SK-N-SH (cell line): ENCODE measurements around the gene INKA1. TPM values are rescaled to one million over a fixed set of nuclear protein-coding genes. Genes with fewer than 3 reads are reported as not detected.

Experiments
- CTCF ChIA-PET: fragments of 300-600, 350-600 bp; formaldehyde crosslinking; extraction: SDS; loops from one replicate; lab custom pipeline; 2021; lab: Yijun Ruan, JAX
- POLR2A ChIA-PET: fragments of 350-600 bp; sonication (Branson Sonifier 250); formaldehyde crosslinking; extraction: SDS; loops from one replicate; lab custom pipeline; 2020; ENCODE audit warnings: antibody characterized with exemption, inconsistent platforms; lab: Yijun Ruan, JAX
- DNase-seq: peaks from one replicate; pipeline ENCODE4 v3.0.0; 2012
- H2AFZ ChIP-seq: fragments of 200-600 bp; sonication (generic); 2 replicates; pipeline ENCODE4 v1.8.1; 2016; ENCODE audit warnings: antibody characterized with exemption, mild to moderate bottlenecking, low read depth
- H3F3A ChIP-seq: fragments of 200-600 bp; sonication (generic); replicated peaks from 2 replicates; pipeline ENCODE3; 2016; ENCODE audit warnings: antibody characterized with exemption, mild to moderate bottlenecking; ENCODE audit not compliant: insufficient read depth
- H3K27ac ChIP-seq, 2 experiments: fragments of 200-500 bp in 1 of 2; fragments of 200-600 bp in 1 of 2; sonication (Bioruptor generic) in 1 of 2; sonication (generic), shearing (Covaris generic) in 1 of 2; 2 replicates each; pipeline versions ENCODE4 v1.5.1 to v1.6.1; 2014 to 2016; ENCODE audit warnings: low read depth in 2 of 2, inconsistent platforms in 1 of 2, low read length in 1 of 2, mild to moderate bottlenecking in 1 of 2, mixed read lengths in 1 of 2
- H3K27me3 ChIP-seq: fragments of 200-600 bp; sonication (generic), shearing (Covaris generic); 2 replicates; pipeline ENCODE4 v1.6.1; 2016; ENCODE audit warnings: mixed run types; ENCODE audit not compliant: insufficient read depth
- H3K36me3 ChIP-seq, 2 experiments: fragments of 200-500 bp in 1 of 2; fragments of 200-600 bp in 1 of 2; sonication (Bioruptor generic) in 1 of 2; sonication (generic) in 1 of 2; replicated peaks in 1 of 2; 2 replicates each; pipeline versions ENCODE3 to v1.5.1; 2014 to 2016; ENCODE audit warnings: low read length in 1 of 2, mild to moderate bottlenecking in 1 of 2; ENCODE audit not compliant: insufficient read depth in 2 of 2, control insufficient read depth in 1 of 2
- H3K4me1 ChIP-seq, 2 experiments: fragments of 200-500 bp in 1 of 2; fragments of 200-600 bp in 1 of 2; sonication (Bioruptor generic) in 1 of 2; sonication (generic), shearing (Covaris generic) in 1 of 2; 2 replicates each; pipeline versions ENCODE4 v1.5.1 to v1.6.1; 2014 to 2016; ENCODE audit warnings: low read depth in 1 of 2, low read length in 1 of 2, mixed run types in 1 of 2; ENCODE audit not compliant: insufficient read depth in 2 of 2, control insufficient read depth in 1 of 2
- H3K4me2 ChIP-seq: fragments of 200-600 bp; sonication (generic), shearing (Covaris generic); 2 replicates; pipeline ENCODE4 v1.6.1; 2017; ENCODE audit warnings: mixed run types
- H3K4me3 ChIP-seq, 2 experiments: fragments of 200-500 bp in 1 of 2; fragments of 200-600 bp in 1 of 2; sonication (Bioruptor generic) in 1 of 2; sonication (generic), shearing (Covaris generic) in 1 of 2; 2 replicates each; pipeline versions ENCODE4 v1.5.1 to v1.8.1; 2014 to 2016; ENCODE audit warnings: low read depth in 2 of 2, inconsistent platforms in 1 of 2, low read length in 1 of 2, mild to moderate bottlenecking in 1 of 2, mixed read lengths in 1 of 2, moderate library complexity in 1 of 2
- H3K79me2 ChIP-seq: fragments of 200-600 bp; sonication (generic); 2 replicates; pipeline ENCODE4 v1.8.1; 2017; ENCODE audit warnings: mild to moderate bottlenecking; ENCODE audit not compliant: insufficient read depth
- H3K9ac ChIP-seq: fragments of 200-600 bp; sonication (generic); 2 replicates; pipeline ENCODE4 v1.6.1; 2017; ENCODE audit warnings: mixed run types
- H3K9me2 ChIP-seq: fragments of 200-600 bp; sonication (generic); 2 replicates; pipeline ENCODE4 v1.6.1; 2017; ENCODE audit warnings: mixed run types
- H3K9me3 ChIP-seq: fragments of 200-600 bp; sonication (generic); 2 replicates; pipeline ENCODE4 v1.6.1; 2017; ENCODE audit warnings: mixed run types, mild to moderate bottlenecking, moderate library complexity
- H4K20me1 ChIP-seq: fragments of 200-600 bp; sonication (generic); 2 replicates; pipeline ENCODE4 v1.6.1; 2017; ENCODE audit warnings: mild to moderate bottlenecking, mixed run types; ENCODE audit not compliant: insufficient read depth
- CHD2 ChIP-seq: fragments of 150-350 bp; IDR thresholded peaks from 2 replicates; pipeline ENCODE4 v1.6.1; 2018; ENCODE audit warnings: low read length; ENCODE audit not compliant: partially characterized antibody
- ELF1 ChIP-seq: IDR thresholded peaks from 2 replicates; pipeline ENCODE4 v1.4.0; 2012
- EZH2phosphoT487 ChIP-seq: fragments of 200-600 bp; sonication (generic); IDR thresholded peaks from 2 replicates; pipeline ENCODE4 v1.6.1; 2017; ENCODE audit warnings: low read depth, mixed run types, mild to moderate bottlenecking, antibody characterized with exemption, moderate library complexity, borderline replicate concordance
- FOXM1 ChIP-seq: IDR thresholded peaks from 2 replicates; pipeline ENCODE4 v1.4.0; 2012; ENCODE audit warnings: low read depth, mild to moderate bottlenecking
- GATA2 ChIP-seq: sonication (generic); formaldehyde crosslinking; IDR thresholded peaks from 2 replicates; pipeline ENCODE4 v1.5.0; 2020; ENCODE audit warnings: mild to moderate bottlenecking, missing genetic modification reagents
- NRF1 ChIP-seq: IDR thresholded peaks from 2 replicates; pipeline ENCODE4 v1.6.1; 2012; ENCODE audit warnings: low read depth, mild to moderate bottlenecking, low read length
- RFX5 ChIP-seq: IDR thresholded peaks from 2 replicates; pipeline ENCODE4 v1.6.1; 2012; ENCODE audit warnings: mild to moderate bottlenecking, improper control_type of control experiment, low read length
- SIN3A ChIP-seq: IDR thresholded peaks from 2 replicates; pipeline ENCODE4 v1.6.1; 2012; ENCODE audit warnings: low read depth, mild to moderate bottlenecking, low read length, moderate library complexity, borderline replicate concordance
- SMC3 ChIP-seq: IDR thresholded peaks from 2 replicates; pipeline ENCODE4 v1.6.1; 2012; ENCODE audit warnings: low read depth, low read length, improper control_type of control experiment
- WGBS: methylation state at CpG from one replicate; pipeline ENCODE4 v1.1.6; 2017; ENCODE audit warnings: low lambda C conversion rate; 5-methylcytosine and 5-hydroxymethylcytosine counted together
- polyA plus RNA-seq, 3 experiments: library from polyadenylated mRNA; depleted of rRNA; stranded (reverse); fragments of >200 nt; gene quantifications; 2 replicates each; pipeline ENCODE4 v1.2.3, GENCODE V29; 2012
- TF ChIP-seq, protein P1 (sequence below): fragments of 150-350 bp; IDR thresholded peaks from 2 replicates; pipeline ENCODE4 v1.6.1; 2016; ENCODE audit warnings: mild to moderate bottlenecking, low read depth, low read length
- TF ChIP-seq, protein P2 (sequence below): fragments of 200-600 bp; sonication (generic); IDR thresholded peaks from 2 replicates; pipeline ENCODE4 v1.6.1; 2017; ENCODE audit warnings: antibody characterized with exemption, mild to moderate bottlenecking, moderate library complexity
- TF ChIP-seq, protein P3 (sequence below): IDR thresholded peaks from 2 replicates; pipeline ENCODE4 v1.4.0; 2012; ENCODE audit warnings: low read depth, borderline replicate concordance
- TF ChIP-seq, protein P4 (sequence below): IDR thresholded peaks from 2 replicates; pipeline ENCODE4 v1.4.0; 2012; ENCODE audit warnings: low read depth, borderline replicate concordance

The INKA1 gene
- polyA plus RNA-seq, 1 of the 3 experiments (the other 2 are of a cell fraction): 3.4 TPM

DNA sequence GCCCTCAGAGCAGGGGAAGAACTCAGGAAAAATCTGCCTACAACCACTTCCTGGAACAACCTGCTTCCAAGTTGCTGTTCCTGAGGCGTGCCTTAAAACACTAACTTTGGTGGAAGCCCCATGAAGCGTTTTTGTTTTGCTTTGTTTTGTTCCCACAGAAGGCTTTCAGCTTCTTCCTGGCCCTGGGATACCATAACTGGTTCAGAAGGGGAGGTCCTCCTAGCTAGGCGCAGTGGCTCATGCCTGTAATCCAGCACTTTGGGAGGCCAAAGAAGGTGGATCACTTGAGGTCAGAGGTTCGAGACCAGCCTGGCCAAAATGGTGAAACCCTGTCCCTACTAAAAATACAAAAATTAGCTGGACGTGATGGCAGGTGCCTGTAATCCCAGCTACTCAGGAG lies 15.5 kb upstream of the INKA1 start:
- Histone ChIP-seq H2AFZ (peak overlapping the region; percentile 91; the same call in 1 of the 2 replicates), H3F3A (no peaks in the 10 kb centered on the region), H3K4me2 (no peak overlapping the region), H4K20me1 (no peaks in the 10 kb centered on the region), H3K79me2 (peaks cover 38% of the 10 kb centered on the region), H3K4me3 (no peak overlapping the region; a peak in 1 of 4 replicates), H3K4me1 (peaks cover 5 to 6% of the 10 kb centered on the region in 2 experiments; a peak in 1 of 4 replicates), H3K27me3 (no peaks in the 10 kb centered on the region), H3K27ac (no peak overlapping the region), H3K36me3 (peaks cover 0 to 16% of the 10 kb centered on the region in 2 experiments), H3K9me2 (no peaks in the 10 kb centered on the region), H3K9ac (no peak overlapping the region), H3K9me3 (no peaks in the 10 kb centered on the region)
- ChIA-PET CTCF (interaction anchor here (0.7 to 3.3 kb wide), 2 partner anchors 15 to 52 kb away, joined by 3 to 23 read pairs; partner anchors contain the start of gene INKA1), POLR2A (no interaction called here)
- DNase-seq: no peak
- TF ChIP-seq, protein P1, sequence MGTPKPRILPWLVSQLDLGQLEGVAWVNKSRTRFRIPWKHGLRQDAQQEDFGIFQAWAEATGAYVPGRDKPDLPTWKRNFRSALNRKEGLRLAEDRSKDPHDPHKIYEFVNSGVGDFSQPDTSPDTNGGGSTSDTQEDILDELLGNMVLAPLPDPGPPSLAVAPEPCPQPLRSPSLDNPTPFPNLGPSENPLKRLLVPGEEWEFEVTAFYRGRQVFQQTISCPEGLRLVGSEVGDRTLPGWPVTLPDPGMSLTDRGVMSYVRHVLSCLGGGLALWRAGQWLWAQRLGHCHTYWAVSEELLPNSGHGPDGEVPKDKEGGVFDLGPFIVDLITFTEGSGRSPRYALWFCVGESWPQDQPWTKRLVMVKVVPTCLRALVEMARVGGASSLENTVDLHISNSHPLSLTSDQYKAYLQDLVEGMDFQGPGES: no peak
- no peak for TF ChIP-seq RFX5
- TF ChIP-seq GATA2 (CRISPR knock-in tag): no peak
- no peak for TF ChIP-seq FOXM1
- no peak for TF ChIP-seq EZH2phosphoT487
- no peak for TF ChIP-seq CHD2
- 89% methylated on average over 5 of the region's 5 CpGs for WGBS

DNA sequence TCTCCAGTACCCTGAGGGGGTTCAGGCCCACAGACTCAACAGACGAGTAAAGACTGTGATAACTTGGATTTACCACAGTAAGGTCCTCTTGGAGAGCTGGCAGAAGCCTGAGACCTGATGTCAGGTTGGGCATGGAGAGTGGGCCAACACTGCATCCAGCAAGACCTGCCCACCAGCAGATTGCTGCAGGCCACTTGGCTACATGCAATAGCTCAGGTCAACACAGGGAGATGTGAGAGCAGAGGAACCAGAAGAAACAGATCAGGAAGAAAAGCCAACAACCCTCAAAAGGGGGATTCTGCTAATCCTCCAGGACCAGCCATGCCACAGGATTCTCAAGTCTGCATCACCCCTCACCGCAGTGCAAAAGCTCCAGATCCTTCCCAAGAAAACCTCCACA lies 15.0 kb upstream of the INKA1 start:
- no peaks in the 10 kb centered on the region for H3K27me3 ChIP-seq
- DNase-seq: no peak
- H3K9ac ChIP-seq: no peak overlapping the region
- H3K9me3 ChIP-seq: no peaks in the 10 kb centered on the region
- no peaks in the 10 kb centered on the region for H3F3A ChIP-seq
- no peaks in the 10 kb centered on the region for H4K20me1 ChIP-seq
- peaks cover 5 to 6% of the 10 kb centered on the region in 2 experiments; a peak in 1 of 4 replicates for H3K4me1 ChIP-seq
- H3K27ac ChIP-seq: no peak overlapping the region
- no peak overlapping the region for H3K4me2 ChIP-seq
- peaks cover 0 to 16% of the 10 kb centered on the region in 2 experiments for H3K36me3 ChIP-seq
- no peak overlapping the region for H3K4me3 ChIP-seq
- CTCF ChIA-PET: interaction anchor here (0.7 to 3.3 kb wide), 2 partner anchors 14 to 52 kb away, joined by 3 to 23 read pairs; partner anchors contain the start of gene INKA1
- POLR2A ChIA-PET: no interaction called here
- peaks cover 33% of the 10 kb centered on the region for H3K79me2 ChIP-seq
- 92% methylated on average over 2 of the region's 2 CpGs for WGBS
- no peaks in the 10 kb centered on the region for H3K9me2 ChIP-seq
- TF ChIP-seq, protein P2, sequence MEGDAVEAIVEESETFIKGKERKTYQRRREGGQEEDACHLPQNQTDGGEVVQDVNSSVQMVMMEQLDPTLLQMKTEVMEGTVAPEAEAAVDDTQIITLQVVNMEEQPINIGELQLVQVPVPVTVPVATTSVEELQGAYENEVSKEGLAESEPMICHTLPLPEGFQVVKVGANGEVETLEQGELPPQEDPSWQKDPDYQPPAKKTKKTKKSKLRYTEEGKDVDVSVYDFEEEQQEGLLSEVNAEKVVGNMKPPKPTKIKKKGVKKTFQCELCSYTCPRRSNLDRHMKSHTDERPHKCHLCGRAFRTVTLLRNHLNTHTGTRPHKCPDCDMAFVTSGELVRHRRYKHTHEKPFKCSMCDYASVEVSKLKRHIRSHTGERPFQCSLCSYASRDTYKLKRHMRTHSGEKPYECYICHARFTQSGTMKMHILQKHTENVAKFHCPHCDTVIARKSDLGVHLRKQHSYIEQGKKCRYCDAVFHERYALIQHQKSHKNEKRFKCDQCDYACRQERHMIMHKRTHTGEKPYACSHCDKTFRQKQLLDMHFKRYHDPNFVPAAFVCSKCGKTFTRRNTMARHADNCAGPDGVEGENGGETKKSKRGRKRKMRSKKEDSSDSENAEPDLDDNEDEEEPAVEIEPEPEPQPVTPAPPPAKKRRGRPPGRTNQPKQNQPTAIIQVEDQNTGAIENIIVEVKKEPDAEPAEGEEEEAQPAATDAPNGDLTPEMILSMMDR: no peak
- TF ChIP-seq, protein P3, sequence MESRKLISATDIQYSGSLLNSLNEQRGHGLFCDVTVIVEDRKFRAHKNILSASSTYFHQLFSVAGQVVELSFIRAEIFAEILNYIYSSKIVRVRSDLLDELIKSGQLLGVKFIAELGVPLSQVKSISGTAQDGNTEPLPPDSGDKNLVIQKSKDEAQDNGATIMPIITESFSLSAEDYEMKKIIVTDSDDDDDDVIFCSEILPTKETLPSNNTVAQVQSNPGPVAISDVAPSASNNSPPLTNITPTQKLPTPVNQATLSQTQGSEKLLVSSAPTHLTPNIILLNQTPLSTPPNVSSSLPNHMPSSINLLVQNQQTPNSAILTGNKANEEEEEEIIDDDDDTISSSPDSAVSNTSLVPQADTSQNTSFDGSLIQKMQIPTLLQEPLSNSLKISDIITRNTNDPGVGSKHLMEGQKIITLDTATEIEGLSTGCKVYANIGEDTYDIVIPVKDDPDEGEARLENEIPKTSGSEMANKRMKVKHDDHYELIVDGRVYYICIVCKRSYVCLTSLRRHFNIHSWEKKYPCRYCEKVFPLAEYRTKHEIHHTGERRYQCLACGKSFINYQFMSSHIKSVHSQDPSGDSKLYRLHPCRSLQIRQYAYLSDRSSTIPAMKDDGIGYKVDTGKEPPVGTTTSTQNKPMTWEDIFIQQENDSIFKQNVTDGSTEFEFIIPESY: no peak
- no peak for TF ChIP-seq SIN3A
- no peak for TF ChIP-seq SMC3
- TF ChIP-seq, protein P4, sequence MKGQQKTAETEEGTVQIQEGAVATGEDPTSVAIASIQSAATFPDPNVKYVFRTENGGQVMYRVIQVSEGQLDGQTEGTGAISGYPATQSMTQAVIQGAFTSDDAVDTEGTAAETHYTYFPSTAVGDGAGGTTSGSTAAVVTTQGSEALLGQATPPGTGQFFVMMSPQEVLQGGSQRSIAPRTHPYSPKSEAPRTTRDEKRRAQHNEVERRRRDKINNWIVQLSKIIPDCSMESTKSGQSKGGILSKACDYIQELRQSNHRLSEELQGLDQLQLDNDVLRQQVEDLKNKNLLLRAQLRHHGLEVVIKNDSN: no peak
- TF ChIP-seq FOXM1: no peak
- TF ChIP-seq ELF1: no peak
- no peak for TF ChIP-seq NRF1
- no peak overlapping the region for H2AFZ ChIP-seq
